ENCODE results near the gene SDK1. TPM values are rescaled to one million over a fixed set of nuclear protein-coding genes. Genes with fewer than 3 reads are reported as not detected.

Gene SDK1
- polyA plus RNA-seq, 2 of the 4 experiments (the other 2 are of a cell fraction) = 0.12 to 0.28 TPM

DNA sequence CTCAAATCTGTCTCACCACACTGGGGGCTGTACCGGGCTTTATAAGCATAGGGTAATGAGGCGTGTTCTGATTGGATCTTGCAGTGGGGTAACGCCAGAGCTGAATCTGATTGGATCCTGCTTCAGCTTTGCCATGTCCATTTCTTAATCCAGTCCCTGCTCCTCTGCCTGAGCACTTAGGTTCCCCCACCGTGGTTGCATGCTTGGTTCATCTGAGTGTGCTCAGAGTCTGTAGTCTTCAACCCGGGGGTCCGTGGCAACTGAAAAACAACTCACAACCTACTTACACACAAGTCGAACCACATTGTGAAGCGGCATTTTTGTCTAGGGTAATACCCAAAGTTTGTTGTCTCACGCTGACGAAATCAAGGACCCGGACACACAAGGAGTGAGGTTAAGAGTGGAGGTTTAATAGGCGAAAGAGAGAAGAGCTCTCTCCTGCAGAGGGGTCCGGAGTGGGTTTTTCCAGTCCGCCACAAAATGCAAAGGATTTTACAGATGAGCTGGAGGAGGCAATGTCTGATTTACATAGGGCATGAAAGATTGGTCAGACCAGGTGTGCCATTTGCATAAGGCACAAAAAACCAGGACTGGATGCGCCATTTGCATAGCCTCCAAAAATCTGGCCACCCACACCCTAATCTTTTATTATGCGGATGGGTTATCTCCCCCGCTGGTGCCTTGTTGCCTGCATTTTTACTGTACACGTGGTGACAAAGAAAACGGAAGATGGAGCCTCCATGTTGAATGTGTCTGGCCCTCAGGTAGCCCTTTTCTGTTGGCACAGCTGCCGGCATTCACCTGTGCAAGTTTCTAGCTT is 739.3 kb downstream of the SDK1 start:
- TF ChIP-seq HOXA7 (CRISPR knock-in tag; IDR thresholded peaks at IDR 0.05) = no peak
- TF ChIP-seq NPAS2 (CRISPR knock-in tag; IDR thresholded peaks at IDR 0.05; ENCODE audit: borderline replicate concordance) = no peak
- no peak for TF ChIP-seq ZSCAN20 (CRISPR knock-in tag; IDR thresholded peaks at IDR 0.05)
- no peak for TF ChIP-seq RARB (CRISPR knock-in tag; IDR thresholded peaks at IDR 0.05)
- TF ChIP-seq, protein P1, sequence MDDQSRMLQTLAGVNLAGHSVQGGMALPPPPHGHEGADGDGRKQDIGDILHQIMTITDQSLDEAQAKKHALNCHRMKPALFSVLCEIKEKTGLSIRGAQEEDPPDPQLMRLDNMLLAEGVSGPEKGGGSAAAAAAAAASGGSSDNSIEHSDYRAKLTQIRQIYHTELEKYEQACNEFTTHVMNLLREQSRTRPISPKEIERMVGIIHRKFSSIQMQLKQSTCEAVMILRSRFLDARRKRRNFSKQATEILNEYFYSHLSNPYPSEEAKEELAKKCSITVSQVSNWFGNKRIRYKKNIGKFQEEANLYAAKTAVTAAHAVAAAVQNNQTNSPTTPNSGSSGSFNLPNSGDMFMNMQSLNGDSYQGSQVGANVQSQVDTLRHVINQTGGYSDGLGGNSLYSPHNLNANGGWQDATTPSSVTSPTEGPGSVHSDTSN (IDR thresholded peaks at IDR 0.05) = no peak
- TF ChIP-seq E2F6 (IDR thresholded peaks at IDR 0.05; ENCODE audit: borderline replicate concordance, low read depth) = no peak
- TF ChIP-seq ZFP36 (IDR thresholded peaks at IDR 0.05; ENCODE audit: borderline replicate concordance, partially characterized antibody) = no peak
- no peak for TF ChIP-seq RAD21 (conservative IDR thresholded peaks at IDR 0.05 in 1 of 2, IDR thresholded peaks at IDR 0.05 in 1 of 2)
- no peak for TF ChIP-seq FOSL2 (IDR thresholded peaks at IDR 0.05)
- TF ChIP-seq FOSL2 (CRISPR knock-in tag; IDR thresholded peaks at IDR 0.05) = no peak
- POLR2A ChIA-PET = no interaction called here
- H3K27ac ChIP-seq = no peak overlapping the region
- CTCF ChIA-PET = no interaction called here
- 32% methylated on average over 18 of the region's 20 CpGs for WGBS (ENCODE audit: missing lambda C conversion rate)
- FAIRE-seq = no peak
- no peak for DNase-seq (ENCODE audit: low read depth in 1 of 2, low spot score in 1 of 2)
- no peak overlapping the region for H3K4me3 ChIP-seq
- no peaks in the 10 kb centered on the region for H3K9me3 ChIP-seq
- H3K4me1 ChIP-seq = no peaks in the 10 kb centered on the region
- no peak for ATAC-seq
- no peak overlapping the region for H3K4me2 ChIP-seq

DNA sequence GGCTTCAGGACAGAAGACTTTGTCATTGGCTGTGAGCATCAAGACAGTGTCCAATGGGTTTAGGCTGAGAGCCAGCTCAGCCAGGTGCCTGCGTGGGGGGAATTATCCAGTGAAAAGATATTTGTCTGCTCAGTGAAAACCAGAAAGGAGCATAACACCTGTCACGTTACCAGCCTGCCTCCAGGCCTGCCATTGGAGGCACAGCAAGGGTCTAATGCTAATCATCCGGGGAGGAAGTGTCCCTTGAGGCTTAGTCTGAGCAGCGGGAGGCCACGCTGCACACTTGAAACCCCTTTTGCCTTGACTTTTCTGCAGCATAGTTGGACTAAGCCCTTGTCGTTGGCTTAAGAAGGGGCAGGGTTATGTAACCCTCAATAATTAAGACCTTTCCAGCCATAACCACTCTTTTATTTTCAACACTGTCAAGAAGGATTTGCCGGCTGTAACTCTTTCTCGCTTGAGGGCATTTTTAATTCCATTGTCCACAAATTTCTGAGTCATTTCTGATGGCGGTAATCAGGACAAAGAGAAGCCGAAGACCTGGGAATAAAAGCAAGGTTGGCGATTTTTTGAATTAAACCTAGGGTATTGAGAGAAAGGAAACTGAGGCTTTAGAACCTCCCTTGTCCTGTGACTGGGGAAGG is 741.5 kb downstream of the SDK1 start:
- H3K4me1 ChIP-seq = no peaks in the 10 kb centered on the region
- H3K27ac ChIP-seq = no peak overlapping the region
- H3K9me3 ChIP-seq = no peaks in the 10 kb centered on the region
- 17% methylated on average over 7 of the region's 11 CpGs for WGBS (ENCODE audit: missing lambda C conversion rate)
- no peak overlapping the region for H3K4me3 ChIP-seq
- DNase-seq (ENCODE audit: low read depth in 1 of 2, low spot score in 1 of 2) (no peak), FAIRE-seq (no peak), ATAC-seq (no peak)
- H3K4me2 ChIP-seq = no peak overlapping the region
- POLR2A ChIA-PET = no interaction called here
- CTCF ChIA-PET = no interaction called here
- TF ChIP-seq HDAC2 (IDR thresholded peaks at IDR 0.05) (no peak), ESRRA (IDR thresholded peaks at IDR 0.05; ENCODE audit: borderline replicate concordance, low read length) (no peak), RARB (CRISPR knock-in tag; IDR thresholded peaks at IDR 0.05) (no peak)
- TF ChIP-seq, protein P2, sequence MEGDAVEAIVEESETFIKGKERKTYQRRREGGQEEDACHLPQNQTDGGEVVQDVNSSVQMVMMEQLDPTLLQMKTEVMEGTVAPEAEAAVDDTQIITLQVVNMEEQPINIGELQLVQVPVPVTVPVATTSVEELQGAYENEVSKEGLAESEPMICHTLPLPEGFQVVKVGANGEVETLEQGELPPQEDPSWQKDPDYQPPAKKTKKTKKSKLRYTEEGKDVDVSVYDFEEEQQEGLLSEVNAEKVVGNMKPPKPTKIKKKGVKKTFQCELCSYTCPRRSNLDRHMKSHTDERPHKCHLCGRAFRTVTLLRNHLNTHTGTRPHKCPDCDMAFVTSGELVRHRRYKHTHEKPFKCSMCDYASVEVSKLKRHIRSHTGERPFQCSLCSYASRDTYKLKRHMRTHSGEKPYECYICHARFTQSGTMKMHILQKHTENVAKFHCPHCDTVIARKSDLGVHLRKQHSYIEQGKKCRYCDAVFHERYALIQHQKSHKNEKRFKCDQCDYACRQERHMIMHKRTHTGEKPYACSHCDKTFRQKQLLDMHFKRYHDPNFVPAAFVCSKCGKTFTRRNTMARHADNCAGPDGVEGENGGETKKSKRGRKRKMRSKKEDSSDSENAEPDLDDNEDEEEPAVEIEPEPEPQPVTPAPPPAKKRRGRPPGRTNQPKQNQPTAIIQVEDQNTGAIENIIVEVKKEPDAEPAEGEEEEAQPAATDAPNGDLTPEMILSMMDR (IDR thresholded peaks at IDR 0.05) = no peak

DNA sequence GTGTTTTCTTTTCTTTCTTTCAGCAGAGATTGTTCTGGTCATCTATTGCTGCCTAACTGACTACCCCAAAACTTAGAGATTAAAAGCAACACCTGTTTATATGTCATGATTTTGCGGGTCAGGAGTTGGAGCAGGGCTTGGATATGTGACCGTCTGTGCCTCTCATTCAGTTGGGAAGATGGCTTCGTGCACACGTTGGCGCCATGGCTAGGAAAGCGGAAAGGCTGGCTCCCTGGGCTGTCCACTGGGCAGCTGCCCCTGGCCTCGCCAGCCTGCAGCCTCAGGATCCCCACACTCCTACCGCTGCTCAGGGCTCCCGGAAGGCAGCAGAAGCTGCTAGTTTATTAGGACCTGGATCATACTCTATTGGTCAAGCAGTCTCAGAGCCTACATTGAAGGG is 742.9 kb downstream of the SDK1 start:
- FAIRE-seq (no peak), ATAC-seq (no peak), DNase-seq (ENCODE audit: low read depth in 1 of 2, low spot score in 1 of 2) (no peak)
- Histone ChIP-seq H3K4me2 (no peak overlapping the region), H3K4me3 (no peak overlapping the region), H3K27ac (no peak overlapping the region), H3K4me1 (no peaks in the 10 kb centered on the region), H3K9me3 (no peaks in the 10 kb centered on the region)
- WGBS (ENCODE audit: missing lambda C conversion rate) = 59% methylated on average over 9 of the region's 9 CpGs
- CTCF ChIA-PET = no interaction called here
- TF ChIP-seq E2F6 (IDR thresholded peaks at IDR 0.05; ENCODE audit: borderline replicate concordance, low read depth) (no peak), EHF (CRISPR knock-in tag; IDR thresholded peaks at IDR 0.05) (no peak), ZNF302 (CRISPR knock-in tag; IDR thresholded peaks at IDR 0.05) (no peak), TFCP2L1 (CRISPR knock-in tag; IDR thresholded peaks at IDR 0.05) (no peak), ZFP36 (IDR thresholded peaks at IDR 0.05; ENCODE audit: borderline replicate concordance, partially characterized antibody) (no peak), EHMT2 (IDR thresholded peaks at IDR 0.05; ENCODE audit: low read depth) (no peak), NFE2L2 (conservative IDR thresholded peaks at IDR 0.05; ENCODE audit: low read length) (no peak), FOXS1 (CRISPR knock-in tag; IDR thresholded peaks at IDR 0.05) (no peak), TP53 (CRISPR knock-in tag; IDR thresholded peaks at IDR 0.05) (no peak), POLR2A (IDR thresholded peaks at IDR 0.05; ENCODE audit: low read length) (no peak), RNF2 (IDR thresholded peaks at IDR 0.05; ENCODE audit: borderline replicate concordance, low read depth) (no peak), ZC3H11A (IDR thresholded peaks at IDR 0.05) (no peak), MAZ (IDR thresholded peaks at IDR 0.05; ENCODE audit: borderline replicate concordance, low read depth, low read length) (no peak), RFX5 (IDR thresholded peaks at IDR 0.05) (no peak), HEYL (CRISPR knock-in tag; IDR thresholded peaks at IDR 0.05) (no peak), MYC (IDR thresholded peaks at IDR 0.05; ENCODE audit: borderline replicate concordance, low read length) (no peak), CEBPB (IDR thresholded peaks at IDR 0.05) (no peak), NR3C1 (IDR thresholded peaks at IDR 0.05) (no peak), HOXA7 (CRISPR knock-in tag; IDR thresholded peaks at IDR 0.05) (no peak), HES2 (IDR thresholded peaks at IDR 0.05) (no peak)
- POLR2A ChIA-PET = no interaction called here

Measured in A549 (cell line).